Measurements from ENCODE around the gene AP1S3. TPM values are rescaled to one million over a fixed set of nuclear protein-coding genes. Genes with fewer than 3 reads are reported as not detected.

AP1S3 gene
- polyA plus RNA-seq, 1 experiment = 2.9 TPM

- POLR2A ChIA-PET = no interaction called here
- H3K4me3 ChIP-seq (ENCODE audit: low read depth, low read length) = no peak overlapping the region
- CTCF ChIA-PET = no interaction called here
Measured at GRCh38 chr2:223835701-223836532, 1.5 kb downstream of the AP1S3 start.

GRCh38 chr2:223834431-223834830, 3.0 kb downstream of the AP1S3 start:
- CTCF ChIA-PET = no interaction called here
- no peak for DNase-seq (ENCODE audit: low read depth, low spot score)
- Histone ChIP-seq H3K27me3 (ENCODE audit: control insufficient read depth, insufficient read depth, low read length) (no peaks in the 10 kb centered on the region), H3K27ac (ENCODE audit: low read depth, low read length) (no peak overlapping the region), H3K4me3 (ENCODE audit: low read depth, low read length) (no peak overlapping the region), H3K9me3 (ENCODE audit: control insufficient read depth, insufficient read depth, low read length) (no peaks in the 10 kb centered on the region)
- POLR2A ChIA-PET = no interaction called here
- no peak for TF ChIP-seq CTCF (IDR thresholded peaks at IDR 0.05; ENCODE audit: low read depth, low read length)

More at GRCh38 chr2:223835701-223836532, 1.5 kb downstream of the AP1S3 start:
- H3K27ac ChIP-seq (ENCODE audit: low read depth, low read length) = no peak overlapping the region
- H3K27me3 ChIP-seq (ENCODE audit: control insufficient read depth, insufficient read depth, low read length) = no peaks in the 10 kb centered on the region
- TF ChIP-seq CTCF (IDR thresholded peaks at IDR 0.05; ENCODE audit: low read depth, low read length) = no peak
- DNase-seq (ENCODE audit: low read depth, low spot score) = no peak
- no peaks in the 10 kb centered on the region for H3K9me3 ChIP-seq (ENCODE audit: control insufficient read depth, insufficient read depth, low read length)

- Histone ChIP-seq H3K4me3 (ENCODE audit: low read depth, low read length) (no peak overlapping the region), H3K27ac (ENCODE audit: low read depth, low read length) (no peak overlapping the region), H3K9me3 (ENCODE audit: control insufficient read depth, insufficient read depth, low read length) (no peaks in the 10 kb centered on the region), H3K27me3 (ENCODE audit: control insufficient read depth, insufficient read depth, low read length) (no peaks in the 10 kb centered on the region)
- no peak for DNase-seq (ENCODE audit: low read depth, low spot score)
- TF ChIP-seq CTCF (IDR thresholded peaks at IDR 0.05; ENCODE audit: low read depth, low read length) = no peak
- CTCF ChIA-PET = no interaction called here
- POLR2A ChIA-PET = no interaction called here
Measured at GRCh38 chr2:223832241-223832903, 5.0 kb downstream of the AP1S3 start.

- Histone ChIP-seq H3K9me3 (ENCODE audit: control insufficient read depth, insufficient read depth, low read length) (no peaks in the 10 kb centered on the region), H3K27ac (ENCODE audit: low read depth, low read length) (no peak overlapping the region), H3K4me3 (ENCODE audit: low read depth, low read length) (no peak overlapping the region), H3K27me3 (ENCODE audit: control insufficient read depth, insufficient read depth, low read length) (no peaks in the 10 kb centered on the region)
- ChIA-PET CTCF (no interaction called here), POLR2A (no interaction called here)
- no peak for DNase-seq (ENCODE audit: low read depth, low spot score)
- TF ChIP-seq CTCF (IDR thresholded peaks at IDR 0.05; ENCODE audit: low read depth, low read length) = no peak
Measured at GRCh38 chr2:223829128-223829527, 8.3 kb downstream of the AP1S3 start.

- no peaks in the 10 kb centered on the region for H3K9me3 ChIP-seq (ENCODE audit: control insufficient read depth, insufficient read depth, low read length)
- no peak for DNase-seq (ENCODE audit: low read depth, low spot score)
- no peak overlapping the region for H3K27ac ChIP-seq (ENCODE audit: low read depth, low read length)
- TF ChIP-seq CTCF (IDR thresholded peaks at IDR 0.05; ENCODE audit: low read depth, low read length) = no peak
- CTCF ChIA-PET = no interaction called here
- POLR2A ChIA-PET = interaction anchor here (0.7 kb wide), 1 partner anchor 398 kb away, joined by 7 read pairs; no protein-coding TSS in a partner anchor
- no peaks in the 10 kb centered on the region for H3K27me3 ChIP-seq (ENCODE audit: control insufficient read depth, insufficient read depth, low read length)
- H3K4me3 ChIP-seq (ENCODE audit: low read depth, low read length) = no peak overlapping the region
Measured at GRCh38 chr2:223828314-223828713, 9.1 kb downstream of the AP1S3 start.
